SIG-M5 (cell line): Measurements from ENCODE around the gene BCL7A.

ENCODE experiments used
- DNase-seq: peaks from one replicate; lab custom pipeline; 2025; lab: John Stamatoyannopoulos, UW

The BCL7A gene

GRCh38 chr12:122001466-122002209 is 20.0 kb upstream of the BCL7A start:
- DNase-seq = no peak

- DNase-seq = no peak
These were observed 17.8 kb upstream of the BCL7A start for GRCh38 chr12:122003651-122004611.

GRCh38 chr12:122004633-122005071 is 17.0 kb upstream of the BCL7A start:
- DNase-seq = no peak

- DNase-seq = no peak
These were observed 16.4 kb upstream of the BCL7A start for GRCh38 chr12:122005252-122005776.

- DNase-seq = peak; percentile 30
These were observed 15.3 kb upstream of the BCL7A start for GRCh38 chr12:122006186-122006926.

- no peak for DNase-seq
These were observed 11.9 kb upstream of the BCL7A start for GRCh38 chr12:122009741-122010140.

- DNase-seq = no peak
These were observed 9.5 kb upstream of the BCL7A start for GRCh38 chr12:122012184-122012583.

- peak; percentile 93 for DNase-seq
These were observed 8.5 kb upstream of the BCL7A start for GRCh38 chr12:122013136-122013535.

- no peak for DNase-seq
These were observed 7.7 kb upstream of the BCL7A start for GRCh38 chr12:122013791-122014590.

GRCh38 chr12:122014781-122015180 is 6.9 kb upstream of the BCL7A start:
- no peak for DNase-seq

- DNase-seq = no peak
These were observed 3.2 kb upstream of the BCL7A start for GRCh38 chr12:122018457-122018856.

- no peak for DNase-seq
These were observed 2.7 kb upstream of the BCL7A start for GRCh38 chr12:122018937-122019336.

GRCh38 chr12:122020795-122021192 is 890 bp upstream of the BCL7A start:
- DNase-seq = no peak

GRCh38 chr12:122021193-122021821 is 377 bp upstream of the BCL7A start:
- DNase-seq = no peak

- DNase-seq = no peak
These were observed 982 bp downstream of the BCL7A start for GRCh38 chr12:122022393-122023338.

- DNase-seq = no peak
These were observed 1.9 kb downstream of the BCL7A start for GRCh38 chr12:122023339-122024131.

- no peak for DNase-seq
These were observed 2.6 kb downstream of the BCL7A start for GRCh38 chr12:122024132-122024785.

GRCh38 chr12:122026706-122027333 is 5.1 kb downstream of the BCL7A start:
- no peak for DNase-seq
